Loucy (cell line): ENCODE data around the gene BARX2.

Experiments
- EZH2phosphoT487 ChIP-seq: fragments of 200-600 bp; IDR thresholded peaks from 2 replicates; pipeline ENCODE4 v1.6.1; 2018; ENCODE audit warnings: antibody characterized with exemption, mild to moderate bottlenecking, moderate library complexity, borderline replicate concordance
- TF ChIP-seq, protein P1 (sequence below): fragments of 200-600 bp; sonication (generic); conservative IDR thresholded peaks from 2 replicates; pipeline ENCODE4 v1.5.1; 2014; ENCODE audit warnings: mild to moderate bottlenecking, antibody characterized with exemption, low read length

DNA sequence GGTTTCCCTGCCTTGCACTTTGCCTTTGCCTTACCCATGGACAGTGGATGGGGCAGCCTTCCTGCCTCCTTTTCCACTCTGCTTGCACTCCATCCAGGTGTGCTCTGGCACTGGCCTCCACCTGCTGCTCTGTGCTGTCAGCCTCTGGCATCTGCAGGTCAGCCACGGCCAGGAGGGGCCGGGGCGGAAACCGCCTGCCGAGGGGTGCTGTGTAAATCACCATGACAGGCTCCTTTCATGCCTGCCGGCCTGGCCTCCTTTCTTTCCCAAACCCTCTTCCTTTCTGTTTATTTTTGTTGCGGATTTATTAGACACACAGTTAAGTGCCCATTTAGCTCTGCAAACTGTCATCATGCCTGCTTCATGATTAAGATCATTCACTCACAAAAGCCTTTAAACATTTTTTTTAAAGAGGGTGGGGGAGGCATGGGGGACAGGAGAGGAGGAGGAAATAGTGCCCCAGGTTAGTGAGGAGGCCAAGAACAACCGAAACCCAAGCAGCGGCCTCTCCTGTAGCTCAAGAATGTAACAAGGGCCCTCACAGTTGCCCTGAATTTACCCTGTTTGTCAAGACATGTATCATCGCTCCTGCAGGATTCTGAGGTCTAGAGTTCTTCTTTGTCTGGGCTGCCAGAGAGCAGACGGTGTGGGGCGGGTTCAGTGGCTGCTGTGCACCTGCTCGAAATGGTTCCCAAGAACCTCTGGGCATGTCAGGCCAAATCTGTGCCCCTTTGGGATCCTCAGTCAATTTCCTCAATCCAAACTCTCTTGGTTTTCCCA is 83.3 kb downstream of the BARX2 start:
- TF ChIP-seq, protein P1, sequence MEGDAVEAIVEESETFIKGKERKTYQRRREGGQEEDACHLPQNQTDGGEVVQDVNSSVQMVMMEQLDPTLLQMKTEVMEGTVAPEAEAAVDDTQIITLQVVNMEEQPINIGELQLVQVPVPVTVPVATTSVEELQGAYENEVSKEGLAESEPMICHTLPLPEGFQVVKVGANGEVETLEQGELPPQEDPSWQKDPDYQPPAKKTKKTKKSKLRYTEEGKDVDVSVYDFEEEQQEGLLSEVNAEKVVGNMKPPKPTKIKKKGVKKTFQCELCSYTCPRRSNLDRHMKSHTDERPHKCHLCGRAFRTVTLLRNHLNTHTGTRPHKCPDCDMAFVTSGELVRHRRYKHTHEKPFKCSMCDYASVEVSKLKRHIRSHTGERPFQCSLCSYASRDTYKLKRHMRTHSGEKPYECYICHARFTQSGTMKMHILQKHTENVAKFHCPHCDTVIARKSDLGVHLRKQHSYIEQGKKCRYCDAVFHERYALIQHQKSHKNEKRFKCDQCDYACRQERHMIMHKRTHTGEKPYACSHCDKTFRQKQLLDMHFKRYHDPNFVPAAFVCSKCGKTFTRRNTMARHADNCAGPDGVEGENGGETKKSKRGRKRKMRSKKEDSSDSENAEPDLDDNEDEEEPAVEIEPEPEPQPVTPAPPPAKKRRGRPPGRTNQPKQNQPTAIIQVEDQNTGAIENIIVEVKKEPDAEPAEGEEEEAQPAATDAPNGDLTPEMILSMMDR: no peak
- TF ChIP-seq EZH2phosphoT487: no peak
